GM21390 (cell line): ENCODE measurements around the gene OR2Y1.
"Not testable (repeated sequence)": the region's sequence is repeated elsewhere in the genome, so short reads cannot be mapped to it uniquely, and the experiment has no call there.

Source experiments
- ATAC-seq: cut with Tn5 transposase; IDR thresholded peaks from one replicate; pipeline ENCODE4 v1.9.1; 2021; ENCODE audit not compliant: unreplicated experiment

OR2Y1 gene

DNA sequence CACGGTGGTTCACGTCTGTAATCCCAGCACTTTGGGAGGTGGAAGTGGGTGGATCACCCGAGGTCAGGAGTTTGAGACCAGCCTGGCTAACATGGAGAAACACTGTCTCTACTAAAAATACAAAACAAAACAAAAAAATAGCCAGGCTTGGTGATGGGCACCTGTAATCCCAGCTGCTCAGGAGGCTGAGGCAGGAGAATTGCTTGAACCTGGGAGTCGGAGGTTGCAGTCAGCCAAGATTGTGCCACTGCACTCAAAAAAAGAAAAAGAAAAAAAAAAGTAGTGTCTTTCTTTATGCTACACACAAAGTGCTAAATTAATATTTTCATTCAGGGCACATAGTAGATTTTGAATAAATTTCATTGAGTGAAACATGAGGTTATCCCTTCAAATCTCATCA is 1.1 kb upstream of the OR2Y1 start:
- ATAC-seq, result not testable (repeated sequence)

DNA sequence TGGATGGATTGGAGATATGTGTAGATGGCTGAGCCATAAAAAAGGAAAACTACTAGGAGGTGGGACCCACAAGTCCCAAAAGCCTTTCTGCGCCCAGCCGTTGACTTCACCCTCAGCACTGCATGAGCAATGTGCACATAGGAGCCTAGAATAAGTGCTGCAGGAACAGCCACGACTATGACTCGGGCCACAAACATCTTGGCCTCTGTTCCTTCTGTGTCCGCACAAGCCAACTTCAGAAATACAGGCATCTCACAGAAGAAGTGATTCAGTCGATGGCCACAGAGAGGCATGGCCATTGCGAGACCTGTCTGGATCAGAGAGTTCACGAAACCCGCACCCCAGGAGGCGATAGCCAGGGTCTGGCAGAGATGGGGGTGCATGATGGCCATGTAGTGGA is 587 bp downstream of the OR2Y1 start:
- ATAC-seq, result no peak

DNA sequence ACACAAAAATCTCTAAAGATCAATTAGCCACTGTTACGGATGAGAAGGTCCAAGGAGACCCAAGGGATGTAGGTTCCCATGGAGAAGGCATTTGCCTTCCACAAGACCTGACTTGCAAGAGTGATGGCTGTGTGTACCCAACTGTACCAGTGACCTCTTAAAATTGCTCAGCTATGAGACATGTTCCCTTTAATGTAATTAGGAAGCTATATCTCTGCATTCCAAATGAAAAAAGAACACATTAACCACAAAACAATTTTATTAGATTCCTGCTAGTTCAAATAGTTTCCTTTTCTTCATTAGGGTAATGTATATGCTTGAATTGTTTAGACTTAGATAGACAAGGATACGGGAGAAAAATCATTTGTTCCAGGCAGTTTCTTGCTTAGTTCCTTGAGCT is 3.3 kb downstream of the OR2Y1 start:
- ATAC-seq, result no peak

DNA sequence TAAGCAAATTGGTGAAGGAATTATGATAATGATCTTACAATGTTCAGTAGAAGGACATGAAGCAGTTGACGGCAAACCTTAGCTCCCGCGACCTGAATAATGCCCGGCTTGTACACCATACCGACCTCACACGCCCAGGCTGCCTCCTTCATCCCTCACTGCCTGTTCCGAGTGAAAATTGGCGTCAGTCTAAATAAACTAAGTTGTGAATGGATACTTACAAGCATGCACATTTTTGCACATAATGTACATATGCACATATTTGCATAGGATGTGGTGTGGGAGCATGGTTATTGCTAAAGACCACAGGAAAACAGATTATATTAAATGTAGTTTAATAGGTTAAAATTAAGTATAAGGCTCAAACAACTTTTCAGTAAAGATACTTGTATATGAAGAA is 14.9 kb downstream of the OR2Y1 start:
- no peak for ATAC-seq

DNA sequence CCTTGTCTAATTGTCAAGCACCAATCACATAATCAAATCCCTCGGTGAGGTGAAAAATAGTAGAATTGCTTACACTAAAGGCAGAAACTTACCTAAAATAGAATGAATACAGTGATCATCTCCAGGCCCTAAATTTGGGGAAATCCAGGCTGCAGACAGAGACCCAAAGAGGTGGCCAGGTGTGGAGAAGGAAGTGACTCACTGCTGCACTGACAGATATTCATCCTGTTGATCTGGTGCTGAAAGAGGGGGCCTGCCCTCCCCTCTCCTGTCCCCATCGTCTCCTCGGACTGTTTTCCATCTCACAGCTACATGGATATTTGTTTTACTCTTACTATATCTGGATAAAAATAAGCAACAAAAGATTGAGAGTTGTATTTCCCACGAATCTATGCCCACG is 15.9 kb downstream of the OR2Y1 start:
- no peak for ATAC-seq

DNA sequence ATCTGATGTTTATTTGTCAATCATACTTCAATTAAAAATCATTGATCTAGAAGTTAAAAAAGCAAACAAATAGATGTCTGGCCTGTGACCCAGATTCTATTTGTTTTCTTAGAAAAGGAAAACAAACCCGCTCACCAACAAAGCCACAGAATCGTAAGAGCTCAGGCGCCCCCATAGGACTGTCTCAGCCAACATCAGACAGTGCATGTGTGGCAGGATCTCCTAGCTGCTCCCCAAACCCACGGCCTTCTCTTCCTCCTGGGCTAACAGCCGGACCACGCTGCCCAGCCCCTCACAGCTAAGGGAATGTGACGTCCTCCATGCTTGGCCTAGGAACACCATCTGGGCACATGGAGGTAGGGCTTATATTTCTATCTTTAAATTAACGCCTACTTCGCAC is 19.4 kb downstream of the OR2Y1 start:
- no peak for ATAC-seq

DNA sequence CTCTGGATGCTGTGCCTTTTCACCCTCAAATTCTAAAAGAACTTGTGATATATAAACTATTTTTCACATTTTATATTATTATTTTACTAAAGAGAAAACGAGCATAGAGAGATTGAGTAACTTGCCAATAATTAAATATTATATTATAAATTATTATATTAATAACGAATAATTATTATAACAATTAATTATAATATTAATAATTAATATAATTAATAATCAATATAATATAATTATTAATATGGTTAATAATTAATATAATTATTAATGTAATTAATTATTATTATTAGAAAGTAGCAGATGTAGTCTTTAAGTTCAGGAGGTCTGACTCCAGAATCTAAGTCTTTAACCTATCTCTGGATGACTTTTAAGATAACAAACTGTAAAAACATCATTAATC is 20.1 kb downstream of the OR2Y1 start:
- no peak for ATAC-seq

DNA sequence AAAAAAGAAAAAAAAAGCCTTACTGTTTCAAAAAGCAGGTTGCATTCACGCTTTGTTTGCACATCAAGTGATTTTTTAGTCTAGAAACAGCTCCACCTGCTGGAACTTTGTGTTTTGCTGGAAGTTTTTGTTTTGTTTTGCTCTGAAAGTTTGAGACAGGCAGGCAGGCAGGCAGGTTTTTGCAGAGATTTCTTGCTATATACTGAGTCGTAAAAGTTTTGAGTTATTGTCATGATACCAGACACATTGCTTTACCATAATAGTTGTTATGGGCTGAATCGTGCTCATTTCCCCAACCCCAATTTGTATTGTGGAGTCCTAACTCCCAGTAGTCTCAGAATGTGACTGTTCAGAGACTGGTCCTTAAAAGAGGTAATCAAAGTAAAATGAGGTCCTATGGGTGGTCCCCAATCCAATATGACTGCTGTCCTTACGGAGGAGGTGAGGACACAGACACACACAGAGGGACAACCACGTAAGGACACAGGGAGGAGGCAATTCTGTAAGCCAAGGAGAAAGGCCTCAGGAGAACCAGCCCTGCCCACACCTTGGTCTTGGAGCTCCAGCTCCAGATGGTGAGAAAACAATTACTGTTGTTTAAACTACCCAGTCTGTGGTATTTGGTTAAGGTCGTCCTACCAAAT is 20.9 kb downstream of the OR2Y1 start:
- ATAC-seq, result no peak

DNA sequence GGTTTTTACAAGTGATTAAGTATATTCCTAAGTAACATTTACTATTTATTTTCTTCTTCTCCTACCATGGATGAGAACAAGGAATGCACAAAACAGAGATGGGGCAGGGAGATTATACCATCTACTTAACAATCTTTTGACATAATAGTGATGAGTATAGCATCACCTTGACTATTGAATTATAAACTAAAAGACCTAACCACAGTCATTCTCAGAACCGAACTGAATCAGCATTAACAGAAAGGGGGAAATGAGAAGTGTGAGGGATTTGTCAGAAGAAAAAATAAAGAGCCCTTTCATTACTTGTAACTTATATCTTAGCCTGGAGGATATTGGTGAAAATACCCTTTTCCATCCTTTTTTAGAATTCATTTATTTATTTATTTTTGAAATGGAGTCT is 21.9 kb downstream of the OR2Y1 start:
- ATAC-seq, result peak; percentile 60

DNA sequence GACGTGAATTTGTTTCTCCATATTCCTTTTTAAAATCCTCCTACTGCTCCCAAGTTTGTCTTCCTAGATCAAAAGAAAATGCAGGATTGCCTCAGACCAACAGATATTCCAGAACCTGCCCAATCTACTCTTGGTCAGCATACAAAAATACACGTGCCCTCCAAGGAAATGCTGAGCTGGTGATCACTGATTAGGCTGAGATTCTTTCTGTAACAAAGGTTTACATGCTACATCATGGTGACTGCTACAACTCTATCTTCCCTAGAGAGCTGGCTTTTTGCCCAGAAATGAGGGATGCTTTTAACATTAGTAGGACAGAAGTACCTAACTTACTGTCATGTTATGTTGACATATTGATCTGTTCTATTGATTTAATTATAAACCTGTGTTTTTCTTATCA is 35.5 kb downstream of the OR2Y1 start:
- ATAC-seq, result no peak

DNA sequence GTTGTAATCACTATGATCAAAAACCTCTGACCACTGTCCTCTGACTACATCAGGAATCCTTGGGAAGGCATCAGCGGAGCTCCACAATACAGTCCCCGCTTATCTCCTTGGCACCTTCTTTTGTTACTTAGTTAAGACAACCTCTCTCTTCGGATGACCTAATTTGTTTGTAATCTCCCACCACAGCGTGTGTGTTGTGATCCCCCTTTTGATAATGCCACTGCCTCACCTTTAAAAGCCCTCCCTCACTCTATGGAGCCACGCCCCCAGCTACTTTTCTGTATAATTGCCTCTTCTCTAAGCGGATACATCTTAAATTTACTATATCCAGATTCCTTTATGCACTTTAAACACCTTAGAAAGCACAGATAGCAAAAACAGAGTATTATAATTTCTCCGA is 35.9 kb downstream of the OR2Y1 start:
- ATAC-seq, result no peak

DNA sequence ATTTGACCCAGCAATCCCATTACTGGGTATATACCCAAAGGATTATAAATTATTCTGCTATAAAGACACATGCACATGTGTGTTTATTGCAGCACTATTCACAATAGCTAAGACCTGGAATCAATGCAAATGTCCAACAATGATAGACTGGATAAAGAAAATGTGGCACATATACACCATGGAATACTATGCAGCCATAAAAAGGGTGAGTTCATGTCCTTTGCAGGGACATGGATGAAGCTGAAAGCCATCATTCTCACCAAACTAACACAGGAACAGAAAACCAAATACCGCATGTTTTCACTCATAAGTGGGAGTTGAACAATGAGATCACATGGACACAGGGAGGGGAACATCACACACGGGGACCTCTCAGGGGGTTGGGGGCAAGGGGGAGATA is 36.5 kb downstream of the OR2Y1 start:
- not testable (repeated sequence) for ATAC-seq

DNA sequence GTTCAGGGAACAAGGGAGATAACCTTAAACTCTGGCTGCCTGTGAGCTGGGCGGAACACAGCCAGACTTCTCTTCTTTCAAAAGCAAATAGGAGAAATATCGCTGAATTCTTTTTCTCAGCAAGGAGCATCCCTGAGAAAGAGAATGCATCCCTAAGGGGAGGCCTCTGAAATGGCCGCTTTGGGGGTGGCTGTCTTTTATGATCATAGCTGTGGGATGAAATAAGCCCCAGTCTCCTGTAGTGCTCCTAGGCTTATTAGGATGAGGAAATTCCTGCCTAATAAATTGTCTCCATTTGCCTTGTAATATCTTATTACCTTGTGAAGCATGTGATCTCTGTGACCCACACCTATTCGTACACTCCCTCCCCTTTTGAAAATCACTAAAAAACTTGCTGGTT is 39.4 kb downstream of the OR2Y1 start:
- not testable (repeated sequence) for ATAC-seq

DNA sequence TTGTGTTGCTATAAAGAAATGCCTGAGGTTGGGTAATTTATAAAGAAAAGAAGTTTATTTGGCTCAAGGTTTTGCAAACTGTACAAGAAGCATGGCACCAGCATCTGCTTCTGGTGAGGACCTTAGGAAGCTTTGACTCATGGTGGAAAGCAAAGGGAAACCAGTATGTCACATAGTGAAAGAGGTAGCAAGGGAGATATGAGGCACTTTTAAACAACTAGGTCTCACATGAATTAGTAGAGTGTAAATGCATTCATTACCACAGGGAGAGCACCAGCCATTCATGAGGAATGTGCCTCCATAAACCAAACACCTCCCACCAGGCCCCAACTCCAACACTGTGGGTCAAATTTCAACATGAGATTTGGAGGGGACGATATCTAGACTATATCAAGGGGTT is 40.8 kb downstream of the OR2Y1 start:
- ATAC-seq, result no peak

DNA sequence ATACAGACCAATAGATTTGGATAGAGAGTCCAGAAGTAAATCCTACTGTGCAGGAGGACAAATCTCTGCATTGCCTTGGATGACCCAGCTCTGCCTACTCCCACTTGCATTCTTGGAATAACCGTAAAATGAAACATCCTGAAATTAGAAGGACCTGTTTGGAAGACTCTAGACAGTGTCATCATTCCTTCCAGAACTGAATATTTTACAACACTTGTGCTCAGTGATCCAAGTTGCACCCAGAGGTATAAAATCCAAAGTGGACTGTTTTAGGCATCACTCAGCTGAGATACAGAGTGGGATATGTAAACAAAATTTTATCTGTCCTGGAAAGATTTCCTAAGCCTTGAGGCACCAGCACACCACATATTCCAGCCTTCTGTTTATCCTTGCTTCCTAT is 43.7 kb downstream of the OR2Y1 start:
- ATAC-seq, result no peak

DNA sequence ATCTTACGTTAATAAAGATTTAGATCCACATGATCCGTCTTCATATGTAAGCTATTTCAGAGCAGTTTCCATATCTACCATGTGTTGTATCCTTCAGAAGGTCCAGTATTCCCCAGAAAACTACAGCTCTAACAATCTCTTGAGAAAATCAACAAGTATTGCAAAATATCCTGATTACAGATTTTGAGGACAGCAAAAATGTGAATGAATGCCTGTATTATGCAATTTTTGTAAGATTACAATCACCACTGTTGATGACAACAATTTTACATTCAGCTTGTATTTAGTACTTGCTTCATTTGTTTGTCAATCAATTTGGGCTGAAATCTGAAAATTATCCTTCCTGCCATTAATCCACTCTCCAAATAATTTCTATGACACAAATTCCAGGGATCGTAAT is 47.4 kb downstream of the OR2Y1 start:
- ATAC-seq, result no peak

DNA sequence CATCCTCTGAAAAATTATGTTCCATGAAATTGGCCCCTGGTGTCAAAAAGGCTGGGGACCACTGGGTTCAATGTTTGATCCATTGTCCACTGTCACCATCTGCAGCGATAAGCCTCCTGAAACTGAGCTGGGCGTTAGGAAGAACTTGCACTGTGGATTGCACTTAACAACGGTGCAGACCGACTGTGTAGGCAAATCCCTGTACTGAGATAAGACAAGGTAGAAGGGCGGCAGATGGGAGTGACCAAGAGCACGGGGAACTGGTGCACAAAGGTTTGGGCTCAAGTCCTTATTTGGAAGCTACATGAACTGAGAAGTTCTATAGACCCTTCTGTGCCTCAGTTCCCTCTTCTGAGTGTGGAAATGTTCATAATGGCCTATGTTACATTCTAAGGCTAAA is 48.8 kb downstream of the OR2Y1 start:
- ATAC-seq, result no peak

DNA sequence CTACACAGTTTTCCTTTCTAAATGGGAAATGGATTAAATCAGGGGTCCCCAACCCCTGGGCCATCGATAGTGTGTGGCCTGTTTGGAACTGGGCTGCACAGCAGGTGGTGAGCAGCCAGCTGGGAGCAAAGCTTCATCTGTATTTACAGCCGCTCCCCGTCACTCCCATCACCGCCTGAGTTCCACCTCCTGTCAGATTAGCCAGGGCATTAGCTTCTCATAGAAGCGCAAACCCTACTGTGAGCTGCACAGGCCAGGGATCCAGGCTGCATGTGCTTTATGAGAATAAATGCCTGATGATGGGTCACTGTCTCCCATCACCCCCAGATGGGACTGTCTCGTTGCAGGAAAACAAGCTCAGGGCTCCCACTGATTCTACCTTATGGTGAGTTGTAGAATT is 49.3 kb downstream of the OR2Y1 start:
- no peak for ATAC-seq

DNA sequence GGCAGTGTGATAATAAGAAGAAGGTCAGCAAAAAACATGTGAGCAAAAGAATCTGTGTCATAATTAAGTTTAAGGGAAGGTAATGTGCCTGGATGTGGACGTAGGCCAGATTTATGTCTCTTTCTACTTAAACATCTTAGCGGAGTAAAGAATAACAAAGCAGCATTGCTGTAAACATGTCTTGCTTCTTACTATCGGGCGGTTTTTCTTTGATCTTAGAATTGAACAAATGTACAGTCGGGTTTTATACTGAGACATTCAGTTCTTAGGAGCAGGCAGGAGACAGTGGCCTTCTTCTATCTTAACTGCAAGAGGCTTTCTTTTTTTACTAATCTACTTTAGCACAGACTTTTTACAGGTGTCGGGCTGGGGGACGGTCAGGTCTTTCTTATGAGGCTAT is 50.1 kb downstream of the OR2Y1 start:
- ATAC-seq, result no peak
